ENCODE results near the gene EIF4EBP2.

The EIF4EBP2 gene

GRCh38 chr10:70379581-70380176 lies 24.3 kb upstream of the EIF4EBP2 start:
- peak in 1 of 2 donors; percentile 18 for DNase-seq

- no peak for DNase-seq
Measured at GRCh38 chr10:70380350-70381135, 23.4 kb upstream of the EIF4EBP2 start.

- peak in 1 of 2 donors; percentile 13 for DNase-seq
Measured at GRCh38 chr10:70381471-70382421, 22.2 kb upstream of the EIF4EBP2 start.

- DNase-seq, result no peak
Measured at GRCh38 chr10:70391654-70392053, 12.3 kb upstream of the EIF4EBP2 start.

GRCh38 chr10:70396140-70396539 lies 7.8 kb upstream of the EIF4EBP2 start:
- no peak for DNase-seq

- DNase-seq, result no peak
Measured at GRCh38 chr10:70399177-70399576, 4.8 kb upstream of the EIF4EBP2 start.

GRCh38 chr10:70403483-70404035 lies 386 bp upstream of the EIF4EBP2 start:
- no peak for DNase-seq

- no peak for DNase-seq
Measured at GRCh38 chr10:70404787-70405036, 767 bp downstream of the EIF4EBP2 start.

GRCh38 chr10:70405037-70405824 lies 1.3 kb downstream of the EIF4EBP2 start:
- peak; percentile 45 to 56 for DNase-seq

- no peak for DNase-seq
Measured at GRCh38 chr10:70409772-70410171, 5.8 kb downstream of the EIF4EBP2 start.

GRCh38 chr10:70410608-70411007 lies 6.7 kb downstream of the EIF4EBP2 start:
- no peak for DNase-seq

- no peak for DNase-seq
Measured at GRCh38 chr10:70412356-70412755, 8.4 kb downstream of the EIF4EBP2 start.

- DNase-seq, result no peak
Measured at GRCh38 chr10:70417568-70417967, 13.6 kb downstream of the EIF4EBP2 start.

- no peak for DNase-seq
Measured at GRCh38 chr10:70418229-70418628, 14.3 kb downstream of the EIF4EBP2 start.

GRCh38 chr10:70418713-70419112 lies 14.8 kb downstream of the EIF4EBP2 start:
- no peak for DNase-seq

GRCh38 chr10:70424320-70424719 lies 20.4 kb downstream of the EIF4EBP2 start:
- no peak for DNase-seq

- no peak for DNase-seq
Measured at GRCh38 chr10:70425096-70425495, 21.2 kb downstream of the EIF4EBP2 start.

- no peak for DNase-seq
Measured at GRCh38 chr10:70426823-70427222, 22.9 kb downstream of the EIF4EBP2 start.

- DNase-seq, result no peak
Measured at GRCh38 chr10:70430493-70431445, 26.8 kb downstream of the EIF4EBP2 start.

- no peak for DNase-seq
Measured at GRCh38 chr10:70432101-70432500, 28.2 kb downstream of the EIF4EBP2 start.

GRCh38 chr10:70432561-70433263 lies 28.8 kb downstream of the EIF4EBP2 start:
- no peak for DNase-seq
